ENCODE results near the gene SLC25A47.

Gene SLC25A47

DNA sequence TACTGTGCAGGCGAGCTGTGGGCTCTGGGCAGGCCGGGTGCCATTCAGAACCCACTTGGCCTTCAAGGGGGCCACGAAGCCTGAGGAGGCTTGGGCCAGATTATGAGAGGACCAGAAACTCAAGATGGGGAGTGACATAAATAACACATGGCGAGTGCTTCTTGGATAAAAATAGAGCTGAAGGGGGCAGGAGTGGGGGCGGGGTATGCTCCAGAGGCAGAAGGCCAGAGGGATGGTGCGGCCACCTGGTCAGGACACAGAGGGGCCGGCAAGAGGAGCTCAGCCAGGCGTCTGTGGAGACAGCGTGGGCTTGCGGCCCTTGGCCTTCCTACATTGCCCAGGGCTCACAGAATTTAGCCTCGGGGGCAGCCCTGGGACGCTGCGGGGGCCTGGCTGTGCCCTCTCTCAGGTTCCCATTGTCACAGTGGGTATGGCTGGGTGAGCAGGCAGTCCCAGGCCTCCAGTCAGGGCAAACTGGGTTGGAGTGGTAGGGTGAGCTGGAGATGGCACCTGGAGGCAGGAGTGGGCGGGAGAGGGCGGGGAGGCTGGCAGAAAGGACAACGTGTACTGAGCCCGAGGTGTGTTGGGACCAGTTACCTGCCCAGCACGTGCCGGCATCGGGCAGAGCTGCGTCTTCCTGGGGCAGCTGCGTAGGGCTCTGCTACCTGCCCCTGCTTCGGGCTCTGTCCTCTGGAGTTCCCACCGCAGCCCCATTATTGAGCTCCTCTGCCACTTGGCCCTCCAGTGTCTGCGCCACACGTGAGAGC lies 9.5 kb upstream of the SLC25A47 start:
- Histone ChIP-seq H3K36me3 (ENCODE audit: insufficient read depth, low read length) (no peaks in the 10 kb centered on the region), H3K9ac (ENCODE audit: low read length) (no peak overlapping the region), H3K27ac (ENCODE audit: low read depth, low read length, poor library complexity, severe bottlenecking) (no peak overlapping the region), H3F3A (ENCODE audit: insufficient read depth, low read length) (no peaks in the 10 kb centered on the region), H3K79me2 (ENCODE audit: insufficient read depth, low read length) (no peaks in the 10 kb centered on the region), H3K9me3 (ENCODE audit: low read length) (no peaks in the 10 kb centered on the region), H3K4me2 (ENCODE audit: low read length) (no peak overlapping the region), H3K4me1 (ENCODE audit: insufficient read depth, low read length, severe bottlenecking) (peaks cover 6% of the 10 kb centered on the region), H3K4me3 (ENCODE audit: low read depth, low read length, poor library complexity, severe bottlenecking) (no peak overlapping the region), H3K9me2 (ENCODE audit: low read depth, low read length) (no peaks in the 10 kb centered on the region), H4K20me1 (ENCODE audit: insufficient read depth, low read length) (no peaks in the 10 kb centered on the region), H3K27me3 (ENCODE audit: insufficient read depth, low read length) (no peaks in the 10 kb centered on the region; the same call in 1 of the 2 replicates), H2AFZ (ENCODE audit: low read length) (no peak overlapping the region)
- TF ChIP-seq, protein P1, sequence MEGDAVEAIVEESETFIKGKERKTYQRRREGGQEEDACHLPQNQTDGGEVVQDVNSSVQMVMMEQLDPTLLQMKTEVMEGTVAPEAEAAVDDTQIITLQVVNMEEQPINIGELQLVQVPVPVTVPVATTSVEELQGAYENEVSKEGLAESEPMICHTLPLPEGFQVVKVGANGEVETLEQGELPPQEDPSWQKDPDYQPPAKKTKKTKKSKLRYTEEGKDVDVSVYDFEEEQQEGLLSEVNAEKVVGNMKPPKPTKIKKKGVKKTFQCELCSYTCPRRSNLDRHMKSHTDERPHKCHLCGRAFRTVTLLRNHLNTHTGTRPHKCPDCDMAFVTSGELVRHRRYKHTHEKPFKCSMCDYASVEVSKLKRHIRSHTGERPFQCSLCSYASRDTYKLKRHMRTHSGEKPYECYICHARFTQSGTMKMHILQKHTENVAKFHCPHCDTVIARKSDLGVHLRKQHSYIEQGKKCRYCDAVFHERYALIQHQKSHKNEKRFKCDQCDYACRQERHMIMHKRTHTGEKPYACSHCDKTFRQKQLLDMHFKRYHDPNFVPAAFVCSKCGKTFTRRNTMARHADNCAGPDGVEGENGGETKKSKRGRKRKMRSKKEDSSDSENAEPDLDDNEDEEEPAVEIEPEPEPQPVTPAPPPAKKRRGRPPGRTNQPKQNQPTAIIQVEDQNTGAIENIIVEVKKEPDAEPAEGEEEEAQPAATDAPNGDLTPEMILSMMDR (IDR thresholded peaks at IDR 0.05; ENCODE audit: low read length), result no peak
- no peak for TF ChIP-seq EZH2 (IDR thresholded peaks at IDR 0.05; ENCODE audit: borderline replicate concordance, low read length)

DNA sequence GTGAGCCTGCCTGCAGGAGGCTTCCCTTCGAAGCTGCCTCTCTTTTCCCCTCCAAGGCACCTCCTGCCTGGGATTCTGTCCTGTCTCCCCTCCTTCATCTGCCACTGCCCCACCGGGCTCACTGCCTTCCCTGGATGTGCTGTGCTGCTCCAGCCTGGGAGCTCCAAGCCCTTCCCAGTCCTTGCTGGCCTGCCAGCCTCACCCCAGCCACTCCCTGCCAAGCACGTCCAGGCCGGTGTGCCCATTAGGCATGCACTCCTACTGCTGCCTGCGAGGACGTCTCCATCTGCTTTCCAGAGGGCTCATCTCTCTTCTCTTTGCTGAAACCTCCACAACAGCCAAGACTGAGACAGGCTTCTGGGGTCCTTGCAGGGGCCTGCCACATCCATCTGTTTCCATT lies 8.4 kb upstream of the SLC25A47 start:
- no peaks in the 10 kb centered on the region for H3K79me2 ChIP-seq (ENCODE audit: insufficient read depth, low read length)
- H3K4me3 ChIP-seq (ENCODE audit: low read depth, low read length, poor library complexity, severe bottlenecking), result no peak overlapping the region
- no peak overlapping the region for H3K9ac ChIP-seq (ENCODE audit: low read length)
- no peak overlapping the region for H3K27ac ChIP-seq (ENCODE audit: low read depth, low read length, poor library complexity, severe bottlenecking)
- H3K27me3 ChIP-seq (ENCODE audit: insufficient read depth, low read length), result no peaks in the 10 kb centered on the region; the same call in 1 of the 2 replicates
- TF ChIP-seq EZH2 (IDR thresholded peaks at IDR 0.05; ENCODE audit: borderline replicate concordance, low read length), result no peak
- TF ChIP-seq, protein P1 (IDR thresholded peaks at IDR 0.05; ENCODE audit: low read length), result no peak
- H3K4me2 ChIP-seq (ENCODE audit: low read length), result no peak overlapping the region
- H4K20me1 ChIP-seq (ENCODE audit: insufficient read depth, low read length), result no peaks in the 10 kb centered on the region
- H2AFZ ChIP-seq (ENCODE audit: low read length), result no peak overlapping the region
- no peaks in the 10 kb centered on the region for H3K9me3 ChIP-seq (ENCODE audit: low read length)
- H3K4me1 ChIP-seq (ENCODE audit: insufficient read depth, low read length, severe bottlenecking), result peaks cover 6% of the 10 kb centered on the region
- no peaks in the 10 kb centered on the region for H3K36me3 ChIP-seq (ENCODE audit: insufficient read depth, low read length)
- no peaks in the 10 kb centered on the region for H3K9me2 ChIP-seq (ENCODE audit: low read depth, low read length)
- no peaks in the 10 kb centered on the region for H3F3A ChIP-seq (ENCODE audit: insufficient read depth, low read length)

DNA sequence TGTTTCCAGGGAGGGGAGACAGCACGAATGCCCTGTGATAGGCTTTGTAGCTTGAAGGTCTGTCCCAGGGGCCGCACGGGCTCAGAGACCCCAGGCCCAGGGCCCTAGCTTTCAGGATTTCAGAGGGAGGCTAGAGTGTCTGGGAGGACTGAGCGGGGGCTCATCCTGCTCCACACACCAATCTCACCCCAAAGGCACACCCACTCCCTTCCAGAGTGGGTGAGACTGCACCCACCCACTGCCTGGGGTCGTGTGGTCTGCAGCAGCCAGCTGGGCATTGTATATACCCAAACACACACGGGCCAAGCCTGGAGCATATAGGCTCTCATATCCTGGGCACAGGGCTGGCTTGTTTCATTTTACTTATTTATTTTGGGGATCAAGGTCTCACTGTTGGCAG lies 5.8 kb upstream of the SLC25A47 start:
- Histone ChIP-seq H3K9me3 (ENCODE audit: low read length) (no peaks in the 10 kb centered on the region), H3K9ac (ENCODE audit: low read length) (no peak overlapping the region), H4K20me1 (ENCODE audit: insufficient read depth, low read length) (no peaks in the 10 kb centered on the region), H2AFZ (ENCODE audit: low read length) (no peak overlapping the region), H3K27me3 (ENCODE audit: insufficient read depth, low read length) (peaks cover 4% of the 10 kb centered on the region; the same call in 1 of the 2 replicates), H3K27ac (ENCODE audit: low read depth, low read length, poor library complexity, severe bottlenecking) (no peak overlapping the region), H3K9me2 (ENCODE audit: low read depth, low read length) (no peaks in the 10 kb centered on the region), H3K4me1 (ENCODE audit: insufficient read depth, low read length, severe bottlenecking) (peaks cover under 1% of the 10 kb centered on the region), H3K79me2 (ENCODE audit: insufficient read depth, low read length) (no peaks in the 10 kb centered on the region), H3F3A (ENCODE audit: insufficient read depth, low read length) (no peaks in the 10 kb centered on the region), H3K4me3 (ENCODE audit: low read depth, low read length, poor library complexity, severe bottlenecking) (no peak overlapping the region), H3K4me2 (ENCODE audit: low read length) (no peak overlapping the region), H3K36me3 (ENCODE audit: insufficient read depth, low read length) (no peaks in the 10 kb centered on the region)
- TF ChIP-seq, protein P1 (IDR thresholded peaks at IDR 0.05; ENCODE audit: low read length), result no peak
- no peak for TF ChIP-seq EZH2 (IDR thresholded peaks at IDR 0.05; ENCODE audit: borderline replicate concordance, low read length)
